ENCODE results near the gene PPM1J.

Gene PPM1J, protein sequence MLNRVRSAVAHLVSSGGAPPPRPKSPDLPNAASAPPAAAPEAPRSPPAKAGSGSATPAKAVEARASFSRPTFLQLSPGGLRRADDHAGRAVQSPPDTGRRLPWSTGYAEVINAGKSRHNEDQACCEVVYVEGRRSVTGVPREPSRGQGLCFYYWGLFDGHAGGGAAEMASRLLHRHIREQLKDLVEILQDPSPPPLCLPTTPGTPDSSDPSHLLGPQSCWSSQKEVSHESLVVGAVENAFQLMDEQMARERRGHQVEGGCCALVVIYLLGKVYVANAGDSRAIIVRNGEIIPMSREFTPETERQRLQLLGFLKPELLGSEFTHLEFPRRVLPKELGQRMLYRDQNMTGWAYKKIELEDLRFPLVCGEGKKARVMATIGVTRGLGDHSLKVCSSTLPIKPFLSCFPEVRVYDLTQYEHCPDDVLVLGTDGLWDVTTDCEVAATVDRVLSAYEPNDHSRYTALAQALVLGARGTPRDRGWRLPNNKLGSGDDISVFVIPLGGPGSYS

DNA sequence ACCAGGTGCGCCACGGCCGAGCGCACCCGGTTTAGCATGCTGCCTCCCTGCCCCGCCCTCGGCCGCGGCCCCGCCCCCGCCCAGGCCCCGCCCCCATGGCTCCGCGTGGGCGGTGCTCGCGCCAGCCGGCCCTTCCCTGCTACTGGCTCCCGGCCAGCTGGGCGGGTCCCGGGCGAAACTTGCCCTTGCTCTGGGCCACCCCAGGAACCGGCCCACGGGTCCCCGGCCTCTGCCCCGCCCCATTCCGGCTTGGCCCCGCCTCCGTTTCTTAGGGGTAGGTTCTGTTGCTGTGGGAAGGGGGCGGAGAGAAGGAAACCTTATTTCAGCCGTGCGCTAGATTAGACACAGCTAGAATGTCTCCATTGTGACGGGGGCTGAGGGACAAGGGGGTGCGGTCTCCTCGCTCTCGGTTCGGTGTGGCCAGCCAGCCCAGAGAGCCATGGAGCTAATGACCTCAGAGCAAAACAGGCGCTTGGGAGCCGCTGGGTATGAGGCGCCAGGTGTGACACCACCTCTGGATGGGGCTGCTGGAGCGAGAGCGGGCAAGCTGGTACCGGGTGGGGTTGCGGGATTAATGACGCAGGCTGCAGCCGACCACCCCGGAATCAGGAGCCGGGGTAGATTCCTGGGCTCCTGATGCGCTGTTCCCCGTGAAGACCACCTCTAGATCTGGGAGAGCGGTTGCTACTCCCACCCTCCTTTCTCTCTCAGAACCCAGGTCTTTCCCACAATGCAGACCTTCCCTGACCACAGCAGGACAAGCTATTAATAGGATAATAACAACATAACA lies at the start of gene PPM1J:
Gene PPM1J (minus strand): TSS at position 69 of the 790 bp plus-strand sequence. CDS start 31 bp downstream, at position 38.
- in situ Hi-C loops (cut with HindIII; ENCODE audit: low pct_unique_long_range_greater_than_20kb, low sequenced_read_pairs): no loop called here

DNA sequence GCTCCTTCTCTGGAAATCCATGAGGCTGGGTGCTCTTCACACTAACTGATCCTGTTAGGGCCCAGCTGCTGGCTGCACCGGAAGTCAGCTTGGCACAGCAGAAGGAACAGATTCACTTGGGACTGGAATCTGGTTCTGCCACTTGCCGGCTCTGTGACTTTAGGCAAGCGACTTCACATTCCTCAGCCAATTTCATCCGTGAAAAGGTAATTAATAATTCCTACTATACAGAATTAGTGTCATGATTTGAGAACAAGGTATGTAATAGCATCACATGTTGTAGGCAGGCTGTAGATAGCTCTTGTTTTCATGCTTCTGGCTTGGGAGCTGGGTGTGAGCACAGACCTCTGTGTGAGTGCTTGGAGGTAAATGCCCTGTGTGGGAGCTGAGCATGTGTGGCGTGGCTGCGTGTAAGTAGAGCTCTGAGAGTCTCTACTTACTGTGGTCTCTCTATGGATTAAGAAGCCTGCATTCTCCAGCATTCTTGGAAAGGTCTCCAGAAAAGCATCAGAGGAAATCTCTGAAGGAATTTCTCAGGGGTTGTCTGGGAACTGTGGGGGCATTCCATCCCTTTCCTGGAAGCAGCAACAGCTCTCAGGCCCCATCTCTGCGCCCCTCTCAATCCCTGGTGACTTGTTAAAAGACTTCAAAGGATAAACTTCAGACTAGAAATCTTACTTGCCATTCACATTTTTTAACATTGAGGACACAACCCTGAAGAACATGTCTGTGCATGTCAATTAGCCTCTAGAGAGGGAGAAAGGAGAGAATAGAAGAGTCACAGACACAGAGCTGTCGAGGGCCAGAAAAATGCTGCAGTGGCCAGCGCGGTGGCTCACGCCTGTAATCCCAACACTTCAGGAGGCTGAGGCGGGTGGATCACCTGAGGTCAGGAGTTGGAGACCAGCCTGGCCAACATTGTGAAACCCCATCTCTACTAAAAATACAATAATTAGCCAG lies 47.7 kb upstream of the PPM1J start:
- in situ Hi-C loops (cut with HindIII; ENCODE audit: low pct_unique_long_range_greater_than_20kb, low sequenced_read_pairs): no loop called here
- DNase-seq (ENCODE audit: low read depth in 1 of 2, low spot score in 1 of 2): peak; percentile 60 to 82
- TF ChIP-seq JUND (IDR thresholded peaks at IDR 0.05; ENCODE audit: low read depth): no peak

More for the DNA sequence above, at the start of gene PPM1J:
- DNase-seq (ENCODE audit: low read depth in 1 of 2, low spot score in 1 of 2): peak; percentile 87 to 95
- TF ChIP-seq JUND (IDR thresholded peaks at IDR 0.05; ENCODE audit: low read depth): no peak

DNA sequence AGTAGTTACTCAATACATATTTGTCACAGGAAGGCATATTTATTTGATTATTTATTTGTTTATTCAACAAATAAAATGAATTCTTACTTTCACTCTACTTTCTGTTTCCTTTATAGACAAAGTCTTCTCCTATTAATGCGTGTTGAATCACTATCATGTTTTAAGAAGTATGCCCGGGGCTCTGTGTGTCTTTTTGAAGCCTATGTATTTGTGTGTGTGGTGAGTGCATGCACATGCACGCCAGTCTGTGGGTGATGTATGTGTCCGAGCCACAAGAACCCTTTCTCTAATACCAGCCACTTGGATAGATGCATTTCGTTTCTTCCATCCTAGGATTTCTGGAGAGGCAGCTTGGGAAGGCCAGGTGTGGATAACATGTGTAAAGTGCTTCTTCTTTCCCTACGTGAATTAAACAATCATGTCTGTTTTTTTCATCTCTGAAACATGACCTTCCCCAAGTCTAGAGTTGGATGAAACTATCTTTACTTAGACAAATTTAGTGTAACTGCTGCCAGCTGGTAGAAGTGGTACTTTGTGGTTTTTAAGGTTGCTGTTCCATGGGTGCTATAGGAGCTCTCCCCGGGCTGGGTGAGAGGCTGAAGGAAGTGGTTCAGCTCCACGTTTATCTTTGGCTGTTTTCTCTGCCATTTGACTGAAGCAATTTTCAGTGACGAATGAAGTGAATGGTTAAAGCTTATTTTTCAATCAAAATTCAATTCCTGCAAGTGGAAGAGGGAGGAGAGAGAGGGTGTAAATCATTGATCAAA lies 46.8 kb upstream of the PPM1J start:
- DNase-seq (ENCODE audit: low read depth in 1 of 2, low spot score in 1 of 2): no peak
- in situ Hi-C loops (cut with HindIII; ENCODE audit: low pct_unique_long_range_greater_than_20kb, low sequenced_read_pairs): no loop called here
- TF ChIP-seq JUND (IDR thresholded peaks at IDR 0.05; ENCODE audit: low read depth): no peak

DNA sequence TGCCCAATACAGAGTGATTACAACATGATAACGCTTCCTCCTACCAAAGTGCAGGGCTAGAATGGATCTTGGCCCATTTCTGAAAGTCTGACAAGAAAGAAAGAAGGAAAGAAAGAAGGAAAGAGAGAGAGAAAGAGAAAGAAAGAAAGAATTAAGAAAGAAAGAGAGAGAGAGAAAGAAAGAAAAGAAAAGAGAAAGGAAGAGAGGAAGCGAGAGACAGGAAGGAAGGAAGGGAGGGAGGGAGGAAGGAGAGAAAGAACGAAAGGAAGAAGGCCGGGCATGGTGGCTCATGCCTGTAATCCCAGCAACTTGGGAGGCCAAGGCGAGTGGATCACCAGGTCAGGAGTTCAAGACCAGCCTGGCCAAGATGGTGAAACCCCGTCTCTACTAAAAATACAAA lies 44.1 kb upstream of the PPM1J start:
- in situ Hi-C loops (cut with HindIII; ENCODE audit: low pct_unique_long_range_greater_than_20kb, low sequenced_read_pairs): no loop called here
- DNase-seq (ENCODE audit: low read depth in 1 of 2, low spot score in 1 of 2): no peak
- no peak for TF ChIP-seq JUND (IDR thresholded peaks at IDR 0.05; ENCODE audit: low read depth)

DNA sequence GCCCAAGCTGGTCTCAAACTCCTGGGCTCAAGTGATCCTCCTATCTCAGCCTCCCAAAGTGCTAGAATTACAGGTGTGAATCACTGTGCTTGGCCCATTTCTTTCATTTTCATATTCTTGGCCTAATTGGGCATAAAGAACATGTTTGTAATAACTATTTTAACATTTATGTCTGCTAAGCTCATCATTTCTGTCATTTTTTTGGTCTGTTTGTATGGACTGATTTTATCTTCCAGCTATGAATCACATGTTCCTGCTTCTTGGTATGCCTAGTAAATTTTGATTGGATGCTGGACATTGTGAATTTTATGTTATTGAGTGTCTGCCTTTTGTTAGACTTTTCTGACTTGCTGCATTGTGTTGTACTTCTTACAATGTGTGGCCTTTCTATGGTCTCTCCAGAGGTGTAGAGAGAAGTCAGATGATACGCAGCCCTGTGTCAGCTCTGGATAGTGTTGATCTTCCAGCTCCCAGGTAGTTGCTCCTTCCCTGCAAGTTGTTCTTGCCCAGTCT lies 39.0 kb upstream of the PPM1J start:
- DNase-seq (ENCODE audit: low read depth in 1 of 2, low spot score in 1 of 2): no peak
- TF ChIP-seq JUND (IDR thresholded peaks at IDR 0.05; ENCODE audit: low read depth): no peak
- in situ Hi-C loops (cut with HindIII; ENCODE audit: low pct_unique_long_range_greater_than_20kb, low sequenced_read_pairs): no loop called here

DNA sequence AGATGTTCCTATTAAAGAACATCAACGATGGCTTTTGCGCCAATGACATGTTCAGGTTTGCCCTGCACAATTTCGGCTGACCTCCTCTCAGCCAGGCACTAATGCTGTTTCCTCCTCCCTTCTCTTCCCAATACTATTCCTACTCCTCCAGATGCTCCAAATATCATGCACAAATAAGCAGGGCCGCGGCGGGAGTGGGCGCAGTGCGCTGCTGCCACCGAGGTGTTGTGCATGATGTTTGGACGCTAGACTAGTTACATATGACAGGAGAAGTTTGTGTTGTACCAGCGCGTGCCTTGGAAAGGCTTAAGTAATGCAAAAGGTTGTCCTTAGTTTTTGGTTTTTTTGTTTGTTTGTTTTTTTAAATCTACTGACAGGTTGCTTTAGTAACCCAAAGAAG lies 33.3 kb upstream of the PPM1J start:
- in situ Hi-C loops (cut with HindIII; ENCODE audit: low pct_unique_long_range_greater_than_20kb, low sequenced_read_pairs): no loop called here
- TF ChIP-seq JUND (IDR thresholded peaks at IDR 0.05; ENCODE audit: low read depth): no peak
- no peak for DNase-seq (ENCODE audit: low read depth in 1 of 2, low spot score in 1 of 2)

DNA sequence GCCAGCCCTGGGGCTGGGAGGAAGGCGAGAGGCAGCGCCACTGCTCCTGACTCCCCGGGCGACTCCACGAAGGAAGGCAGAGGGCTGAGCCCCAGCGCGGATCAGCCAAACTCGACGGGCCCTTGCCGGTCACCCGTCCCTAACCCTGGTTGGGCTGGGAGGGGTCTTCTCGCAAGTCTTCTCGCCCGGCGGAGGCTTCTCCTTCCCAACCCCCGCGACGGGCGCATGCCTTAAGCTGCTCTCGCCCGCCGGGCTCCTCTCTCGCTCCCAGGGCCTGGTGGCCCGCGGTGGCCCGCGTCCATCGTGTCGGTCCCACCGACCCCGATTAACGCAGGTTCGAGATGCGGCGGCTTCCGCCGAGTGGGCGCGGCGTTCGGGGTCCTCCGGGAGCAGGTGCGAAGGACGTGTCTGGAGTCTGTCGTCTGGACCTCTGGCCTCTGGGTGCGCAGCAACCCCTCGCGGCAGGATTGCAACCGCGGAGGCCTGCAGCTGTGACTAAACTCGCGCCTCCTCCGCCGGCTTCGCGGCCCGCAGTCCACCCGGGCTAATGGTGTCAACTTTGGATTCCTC lies 29.0 kb upstream of the PPM1J start:
- no peak for TF ChIP-seq JUND (IDR thresholded peaks at IDR 0.05; ENCODE audit: low read depth)
- in situ Hi-C loops (cut with HindIII; ENCODE audit: low pct_unique_long_range_greater_than_20kb, low sequenced_read_pairs): no loop called here
- DNase-seq (ENCODE audit: low read depth in 1 of 2, low spot score in 1 of 2): no peak

DNA sequence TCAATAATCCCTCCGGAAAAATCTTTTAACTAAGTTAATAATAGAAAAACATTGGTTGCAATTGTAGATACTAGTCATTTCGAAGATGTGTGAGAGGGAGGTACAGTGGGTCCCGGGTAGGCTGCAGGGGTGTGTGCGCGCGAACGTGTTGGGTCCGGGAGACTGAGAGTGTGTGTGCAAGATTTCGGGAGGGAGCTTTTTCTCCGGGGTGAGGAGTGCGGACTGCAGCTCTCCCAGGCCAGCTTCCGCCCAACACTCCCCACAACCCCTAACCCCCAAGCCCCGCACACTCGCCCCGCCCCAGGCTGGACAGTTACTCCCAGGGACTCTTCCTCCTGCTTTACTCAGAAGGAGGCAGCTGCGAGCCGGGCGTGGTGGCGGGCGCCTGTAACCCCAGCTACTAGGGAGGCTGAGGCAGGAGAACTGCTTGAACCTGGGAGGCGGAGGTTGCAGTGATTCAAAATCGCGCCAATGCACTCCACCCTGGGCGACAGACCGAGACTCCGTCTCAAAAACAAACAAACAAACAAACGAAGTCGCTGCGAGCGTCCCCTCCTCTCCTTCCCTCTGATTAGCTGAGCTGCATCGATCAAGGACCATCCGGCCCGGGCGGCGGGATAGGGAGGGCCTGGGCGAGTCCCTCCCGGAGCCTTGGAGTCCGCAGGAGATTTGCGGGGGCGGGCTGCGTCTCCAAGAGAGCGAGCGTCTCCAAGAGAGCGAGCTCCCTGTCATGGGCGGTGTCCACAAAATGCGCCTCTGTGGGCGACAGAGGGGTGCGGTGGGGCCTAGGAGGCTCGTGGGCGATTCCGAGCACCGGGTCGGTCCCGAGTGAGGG lies 28.3 kb upstream of the PPM1J start:
- in situ Hi-C loops (cut with HindIII; ENCODE audit: low pct_unique_long_range_greater_than_20kb, low sequenced_read_pairs): no loop called here

DNA sequence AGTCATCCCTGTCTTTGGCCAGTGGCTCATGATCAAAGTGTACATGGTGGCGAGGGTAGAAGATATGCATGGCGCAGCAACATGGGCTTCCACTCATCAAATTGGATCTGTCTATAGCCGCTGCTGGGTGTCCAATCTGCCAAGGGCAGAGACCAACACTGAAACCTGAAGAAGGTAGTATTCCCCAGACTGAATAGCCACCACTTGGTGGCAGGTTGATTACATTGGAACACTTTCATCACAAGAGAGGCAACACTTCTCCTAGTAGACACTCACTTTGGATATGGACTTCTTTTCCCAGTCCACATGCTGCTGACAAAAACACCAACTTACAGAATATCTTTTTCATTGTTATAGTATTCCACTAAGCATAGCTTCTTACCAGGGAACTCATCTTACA lies 22.4 kb upstream of the PPM1J start:
- in situ Hi-C loops (cut with HindIII; ENCODE audit: low pct_unique_long_range_greater_than_20kb, low sequenced_read_pairs): no loop called here

More for the DNA sequence above, 28.3 kb upstream of the PPM1J start:
- TF ChIP-seq JUND (IDR thresholded peaks at IDR 0.05; ENCODE audit: low read depth): no peak
- DNase-seq (ENCODE audit: low read depth in 1 of 2, low spot score in 1 of 2): no peak

DNA sequence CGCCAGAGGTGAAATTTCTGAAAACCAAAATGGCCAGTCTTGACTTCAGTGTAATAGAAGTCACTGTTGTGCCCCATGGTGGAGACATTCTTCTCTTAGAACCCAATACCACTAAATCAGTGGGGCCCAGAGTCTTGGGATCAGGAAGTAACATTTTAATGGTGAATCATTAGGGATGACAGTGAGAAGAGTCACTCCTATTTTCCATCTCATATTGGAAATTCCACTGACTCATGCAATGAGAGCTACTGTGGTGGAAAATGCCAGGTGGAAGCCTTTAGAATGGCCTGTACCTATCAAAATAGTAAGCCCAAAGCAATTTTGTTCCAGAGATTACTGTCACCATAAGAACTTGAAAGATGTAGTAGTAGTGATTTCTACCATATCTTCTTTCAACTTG lies 20.6 kb upstream of the PPM1J start:
- in situ Hi-C loops (cut with HindIII; ENCODE audit: low pct_unique_long_range_greater_than_20kb, low sequenced_read_pairs): no loop called here
- DNase-seq (ENCODE audit: low read depth in 1 of 2, low spot score in 1 of 2): no peak
- TF ChIP-seq JUND (IDR thresholded peaks at IDR 0.05; ENCODE audit: low read depth): no peak

More for the DNA sequence above, 22.4 kb upstream of the PPM1J start:
- peak; percentile 27 to 54 for DNase-seq (ENCODE audit: low read depth in 1 of 2, low spot score in 1 of 2)
- TF ChIP-seq JUND (IDR thresholded peaks at IDR 0.05; ENCODE audit: low read depth): no peak
